SJSA1 (cell line): ENCODE measurements around the gene SYCE1L. TPM values are rescaled to one million over a fixed set of nuclear protein-coding genes. Genes with fewer than 3 reads are reported as not detected.

Source experiments
- DNase-seq, 2 experiments: peaks; one replicate each; pipeline ENCODE4 v3.0.0-alpha.2; 2015 to 2020; ENCODE audit warnings: low spot score in 2 of 2, low read depth in 1 of 2
- H3K27ac ChIP-seq: fragments of 250-450 bp; sonication (Bioruptor Pico); 2 replicates; pipeline ENCODE4 v1.5.1; 2020; ENCODE audit warnings: mild to moderate bottlenecking, moderate library complexity
- H3K27me3 ChIP-seq: fragments of 250-450 bp; sonication (Bioruptor Pico); replicated peaks from 2 replicates; pipeline ENCODE4 v1.5.1; 2020; ENCODE audit warnings: mild to moderate bottlenecking, moderate library complexity
- H3K36me3 ChIP-seq: fragments of 250-450 bp; sonication (Bioruptor Pico); 2 replicates; pipeline ENCODE4 v1.5.1; 2020; ENCODE audit warnings: mild to moderate bottlenecking
- H3K4me1 ChIP-seq: fragments of 250-450 bp; sonication (Bioruptor Pico); replicated peaks from 2 replicates; pipeline ENCODE4 v1.6.1; 2021; ENCODE audit warnings: mild to moderate bottlenecking
- H3K4me3 ChIP-seq: fragments of 250-450 bp; sonication (Bioruptor Pico); 2 replicates; pipeline ENCODE4 v1.5.1; 2020; ENCODE audit warnings: mild to moderate bottlenecking
- H3K9me3 ChIP-seq: fragments of 250-450 bp; sonication (Bioruptor Pico); replicated peaks from 2 replicates; pipeline ENCODE4 v1.5.1; 2020; ENCODE audit warnings: mild to moderate bottlenecking
- total RNA-seq: library from RNA; depleted of rRNA; stranded (reverse); fragments of >200 nt; shearing (Covaris generic); gene quantifications from 2 replicates; pipeline ENCODE4 v1.2.3, GENCODE V29; 2014; rRNA removed

Gene SYCE1L
- total RNA-seq, 1 experiment from 2014 or later: 0.32 TPM

GRCh38 chr16:77246150-77246549, 46.9 kb downstream of the SYCE1L start:
- DNase-seq: no peak
- Histone ChIP-seq H3K27ac (no peak overlapping the region), H3K9me3 (no peaks in the 10 kb centered on the region), H3K4me3 (no peak overlapping the region), H3K36me3 (no peaks in the 10 kb centered on the region), H3K4me1 (no peaks in the 10 kb centered on the region), H3K27me3 (no peaks in the 10 kb centered on the region)

- H3K4me3 ChIP-seq: no peak overlapping the region
- H3K36me3 ChIP-seq: no peaks in the 10 kb centered on the region
- no peak overlapping the region for H3K27ac ChIP-seq
- no peaks in the 10 kb centered on the region for H3K9me3 ChIP-seq
- DNase-seq: no peak
- H3K4me1 ChIP-seq: no peaks in the 10 kb centered on the region
- no peaks in the 10 kb centered on the region for H3K27me3 ChIP-seq
Observed at GRCh38 chr16:77250400-77250799, 51.2 kb downstream of the SYCE1L start.

Other genes starting within 250 kb of the SYCE1L start
- 5.2 and 16.8 TPM in 2 replicates for gene MON1B, start 8.2 kb upstream of the SYCE1L start, total RNA-seq
- gene ADAMTS18, start 235.6 kb downstream of the SYCE1L start, total RNA-seq: not detected in 2 replicates